ENCODE data around the gene AVL9. TPM values are rescaled to one million over a fixed set of nuclear protein-coding genes. Genes with fewer than 3 reads are reported as not detected.

The AVL9 gene
- polyA plus RNA-seq (2011; rRNA removed) (17.4 and 21.7 TPM in 2 replicates), polyA minus RNA-seq (2011; rRNA and poly(A)+ RNA removed) (20.8 and 27.5 TPM in 2 replicates)

- Histone ChIP-seq H3K9me3 (ENCODE audit: control insufficient read depth, insufficient read depth, low read length) (no peaks in the 10 kb centered on the region; the same call in 1 of the 2 replicates), H3K27ac (ENCODE audit: low read depth, low read length) (peak within 1 kb of the TSS; percentile 90), H3K4me3 (ENCODE audit: low read depth, low read length) (peak within 1 kb of the TSS; percentile 82), H3K27me3 (ENCODE audit: control insufficient read depth, insufficient read depth, low read length) (no peaks in the 10 kb centered on the region)
- peak; percentile 86 for DNase-seq (ENCODE audit: low read depth, low spot score)
- TF ChIP-seq CTCF (IDR thresholded peaks at IDR 0.05; ENCODE audit: low read depth, low read length) = no peak
- POLR2A ChIA-PET = interaction anchor here (0.6 to 1.3 kb wide), 8 partner anchors 11 to 545 kb away, joined by 3 to 4 read pairs (median 3); no protein-coding TSS in a partner anchor
- CTCF ChIA-PET = interaction anchor here (0.6 kb wide), 2 partner anchors 42 to 63 kb away, joined by 3 to 4 read pairs; no protein-coding TSS in a partner anchor
Observed at GRCh38 chr7:32495298-32496051, at the start of gene AVL9. Gene AVL9, plus strand, starts transcription at chr7:32495489. Its CDS starts 221 bp downstream, at chr7:32495710.

GRCh38 chr7:32447218-32447617, 48.1 kb upstream of the AVL9 start:
- CTCF ChIA-PET = no interaction called here

GRCh38 chr7:32453341-32454011, 41.8 kb upstream of the AVL9 start:
- CTCF ChIA-PET = no interaction called here
- no peak overlapping the region for H3K27ac ChIP-seq (ENCODE audit: low read depth, low read length)
- no peaks in the 10 kb centered on the region for H3K27me3 ChIP-seq (ENCODE audit: control insufficient read depth, insufficient read depth, low read length)
- no peak overlapping the region for H3K4me3 ChIP-seq (ENCODE audit: low read depth, low read length)
- no peak for TF ChIP-seq CTCF (IDR thresholded peaks at IDR 0.05; ENCODE audit: low read depth, low read length)
- DNase-seq (ENCODE audit: low read depth, low spot score) = no peak
- POLR2A ChIA-PET = no interaction called here
- H3K9me3 ChIP-seq (ENCODE audit: control insufficient read depth, insufficient read depth, low read length) = no peaks in the 10 kb centered on the region

More at GRCh38 chr7:32447218-32447617, 48.1 kb upstream of the AVL9 start:
- Histone ChIP-seq H3K27ac (ENCODE audit: low read depth, low read length) (no peak overlapping the region), H3K9me3 (ENCODE audit: control insufficient read depth, insufficient read depth, low read length) (no peaks in the 10 kb centered on the region; the same call in 1 of the 2 replicates), H3K4me3 (ENCODE audit: low read depth, low read length) (no peak overlapping the region), H3K27me3 (ENCODE audit: control insufficient read depth, insufficient read depth, low read length) (no peaks in the 10 kb centered on the region)
- no peak for TF ChIP-seq CTCF (IDR thresholded peaks at IDR 0.05; ENCODE audit: low read depth, low read length)
- POLR2A ChIA-PET = no interaction called here
- no peak for DNase-seq (ENCODE audit: low read depth, low spot score)

GRCh38 chr7:32458025-32458424, 37.3 kb upstream of the AVL9 start:
- TF ChIP-seq CTCF (IDR thresholded peaks at IDR 0.05; ENCODE audit: low read depth, low read length) = no peak
- no peak for DNase-seq (ENCODE audit: low read depth, low spot score)
- H3K9me3 ChIP-seq (ENCODE audit: control insufficient read depth, insufficient read depth, low read length) = no peaks in the 10 kb centered on the region
- no peak overlapping the region for H3K27ac ChIP-seq (ENCODE audit: low read depth, low read length)
- H3K27me3 ChIP-seq (ENCODE audit: control insufficient read depth, insufficient read depth, low read length) = no peaks in the 10 kb centered on the region
- no peak overlapping the region for H3K4me3 ChIP-seq (ENCODE audit: low read depth, low read length)
- CTCF ChIA-PET = interaction anchor here (1.7 kb wide), 1 partner anchor 21 kb away, joined by 5 read pairs; no protein-coding TSS in a partner anchor
- POLR2A ChIA-PET = no interaction called here

- H3K9me3 ChIP-seq (ENCODE audit: control insufficient read depth, insufficient read depth, low read length) = no peaks in the 10 kb centered on the region
- no peak for DNase-seq (ENCODE audit: low read depth, low spot score)
- H3K27me3 ChIP-seq (ENCODE audit: control insufficient read depth, insufficient read depth, low read length) = no peaks in the 10 kb centered on the region
- H3K4me3 ChIP-seq (ENCODE audit: low read depth, low read length) = no peak overlapping the region
- no peak overlapping the region for H3K27ac ChIP-seq (ENCODE audit: low read depth, low read length)
- ChIA-PET POLR2A (no interaction called here), CTCF (interaction anchor here (1.7 kb wide), 1 partner anchor 19 kb away, joined by 5 read pairs; no protein-coding TSS in a partner anchor)
- TF ChIP-seq CTCF (IDR thresholded peaks at IDR 0.05; ENCODE audit: low read depth, low read length) = no peak
Observed at GRCh38 chr7:32459788-32460187, 35.5 kb upstream of the AVL9 start.
